Measurements from ENCODE around the gene INO80B.

- no peak for TF ChIP-seq YY1 (IDR thresholded peaks at IDR 0.05; ENCODE audit: low read depth)
- no peak for TF ChIP-seq NRF1 (IDR thresholded peaks at IDR 0.05; ENCODE audit: low read depth, low read length)
- no peak for TF ChIP-seq EP300 (IDR thresholded peaks at IDR 0.05; ENCODE audit: borderline replicate concordance in 1 of 2, low read depth in 1 of 2, low read length in 1 of 2)
- TF ChIP-seq CTCF (IDR thresholded peaks at IDR 0.05), result no peak
- no peak for TF ChIP-seq RFX5 (IDR thresholded peaks at IDR 0.05; ENCODE audit: low read length)
These were observed 27.3 kb downstream of the INO80B start for GRCh38 chr2:74481961-74482800.
